Inflammatory macrophage treated with lipopolysaccharide for 4 hours (primary cell): ENCODE measurements around the gene GSX2.

Source experiments
- DNase-seq: peaks from one replicate; pipeline ENCODE4 v3.0.0-alpha.2; 2020

Gene GSX2

GRCh38 chr4:54099748-54100574 lies at the start of gene GSX2:
Gene GSX2, plus strand, starts transcription at chr4:54100163. Its CDS starts 182 bp downstream, at chr4:54100345.
- DNase-seq: no peak

- no peak for DNase-seq
Measured at GRCh38 chr4:54050214-54050904, 49.6 kb upstream of the GSX2 start.

GRCh38 chr4:54053322-54053721 lies 46.6 kb upstream of the GSX2 start:
- DNase-seq: peak; percentile 52

GRCh38 chr4:54054501-54054900 lies 45.5 kb upstream of the GSX2 start:
- DNase-seq: no peak

GRCh38 chr4:54055494-54055893 lies 44.5 kb upstream of the GSX2 start:
- DNase-seq: no peak

GRCh38 chr4:54056360-54056759 lies 43.6 kb upstream of the GSX2 start:
- DNase-seq: no peak

GRCh38 chr4:54058171-54058570 lies 41.8 kb upstream of the GSX2 start:
- DNase-seq: no peak

- no peak for DNase-seq
Measured at GRCh38 chr4:54060116-54060515, 39.8 kb upstream of the GSX2 start.

GRCh38 chr4:54061067-54061466 lies 38.9 kb upstream of the GSX2 start:
- no peak for DNase-seq

- DNase-seq: no peak
Measured at GRCh38 chr4:54061873-54062272, 38.1 kb upstream of the GSX2 start.

GRCh38 chr4:54062392-54062791 lies 37.6 kb upstream of the GSX2 start:
- no peak for DNase-seq

GRCh38 chr4:54063229-54063628 lies 36.7 kb upstream of the GSX2 start:
- peak; percentile 78 for DNase-seq

GRCh38 chr4:54063737-54064316 lies 36.1 kb upstream of the GSX2 start:
- DNase-seq: peak; percentile 69

- DNase-seq: peak; percentile 96
Measured at GRCh38 chr4:54064317-54065111, 35.4 kb upstream of the GSX2 start, which contains the start of gene CHIC2. Gene CHIC2, minus strand, starts transcription at chr4:54064605. Its CDS starts 305 bp downstream, at chr4:54064300.

- DNase-seq: no peak
Measured at GRCh38 chr4:54065282-54066087, 34.5 kb upstream of the GSX2 start.

GRCh38 chr4:54066088-54066415 lies 33.9 kb upstream of the GSX2 start:
- DNase-seq: no peak

- DNase-seq: no peak
Measured at GRCh38 chr4:54066718-54067129, 33.2 kb upstream of the GSX2 start.

GRCh38 chr4:54067166-54067565 lies 32.8 kb upstream of the GSX2 start:
- DNase-seq: no peak

GRCh38 chr4:54073271-54073880 lies 26.6 kb upstream of the GSX2 start:
- peak; percentile 74 for DNase-seq

GRCh38 chr4:54074381-54074780 lies 25.6 kb upstream of the GSX2 start:
- peak; percentile 40 for DNase-seq

- DNase-seq: no peak
Measured at GRCh38 chr4:54076673-54077072, 23.3 kb upstream of the GSX2 start.

- no peak for DNase-seq
Measured at GRCh38 chr4:54077812-54078211, 22.2 kb upstream of the GSX2 start.
